CD14-positive monocyte (primary cell): ENCODE data around the gene MORC2. TPM values are rescaled to one million over a fixed set of nuclear protein-coding genes. Genes with fewer than 3 reads are reported as not detected.

Source experiments
- DNase-seq, 3 donors: peaks; one replicate each; pipeline ENCODE4 v3.0.0-alpha.2; 2011 to 2022
- H2AFZ ChIP-seq: 2 replicates; pipeline ENCODE4 v1.6.0; 2012; ENCODE audit warnings: mild to moderate bottlenecking, low read depth, low read length, inconsistent platforms; ENCODE audit not compliant: insufficient read depth, poor library complexity, severe bottlenecking
- H3K27ac ChIP-seq, 2 donors: 1 replicate in 1 of 2; 2 replicates in 1 of 2; pipeline ENCODE4 v1.5.1; 2012 to 2013; ENCODE audit warnings: low read length in 2 of 2, control low read depth in 1 of 2, inconsistent platforms in 1 of 2, low read depth in 1 of 2, mild to moderate bottlenecking in 1 of 2
- H3K27me3 ChIP-seq, 2 donors: one replicate each; pipeline versions ENCODE4 v1.6.0 to v1.6.1; 2011 to 2013; ENCODE audit warnings: low read length in 2 of 2; ENCODE audit not compliant: control insufficient read depth in 2 of 2, insufficient read depth in 2 of 2
- H3K36me3 ChIP-seq, 2 donors: replicated peaks in 1 of 2; 1 replicate in 1 of 2; 2 replicates in 1 of 2; pipeline versions ENCODE4 v1.5.1 to v1.6.1; 2012 to 2013; ENCODE audit warnings: low read length in 2 of 2, control low read depth in 1 of 2, inconsistent platforms in 1 of 2, mild to moderate bottlenecking in 1 of 2; ENCODE audit not compliant: insufficient read depth in 2 of 2, control insufficient read depth in 1 of 2
- H3K4me1 ChIP-seq, 2 donors: 1 replicate in 1 of 2; 2 replicates in 1 of 2; pipeline versions ENCODE4 v1.5.1 to v1.6.1; 2012 to 2013; ENCODE audit warnings: low read length in 2 of 2, control low read depth in 1 of 2, inconsistent platforms in 1 of 2, mild to moderate bottlenecking in 1 of 2, moderate library complexity in 1 of 2; ENCODE audit not compliant: insufficient read depth in 2 of 2, control insufficient read depth in 1 of 2
- H3K4me2 ChIP-seq: replicated peaks from 2 replicates; pipeline ENCODE3; 2012; ENCODE audit warnings: low read length, moderate library complexity, mild to moderate bottlenecking; ENCODE audit not compliant: poor library complexity, severe bottlenecking; ENCODE audit errors: extremely low read depth
- H3K4me3 ChIP-seq, 3 experiments: fragments of 200-600 bp in 1 of 3; sonication (generic) in 1 of 3; replicated peaks in 1 of 3; 1 replicate in 2 of 3; 2 replicates in 1 of 3; pipeline ENCODE4 v1.5.1; 2011 to 2013; ENCODE audit warnings: low read length in 3 of 3, mild to moderate bottlenecking in 3 of 3, control low read depth in 2 of 3, low read depth in 2 of 3, inconsistent platforms in 1 of 3, moderate library complexity in 1 of 3
- H3K79me2 ChIP-seq: 2 replicates; pipeline ENCODE4 v1.6.0; 2012; ENCODE audit warnings: mild to moderate bottlenecking, control low read depth, inconsistent platforms, low read length, moderate library complexity; ENCODE audit not compliant: insufficient read depth
- H3K9ac ChIP-seq: 2 replicates; pipeline ENCODE4 v1.6.0; 2017; ENCODE audit warnings: low read length, mild to moderate bottlenecking; ENCODE audit not compliant: insufficient read depth, poor library complexity, severe bottlenecking
- H3K9me3 ChIP-seq, 2 donors: replicated peaks in 1 of 2; 1 replicate in 1 of 2; 2 replicates in 1 of 2; pipeline versions ENCODE4 v1.5.1 to v1.6.1; 2012 to 2013; ENCODE audit warnings: low read length in 2 of 2, control low read depth in 1 of 2; ENCODE audit not compliant: control insufficient read depth in 1 of 2, insufficient read depth in 1 of 2
- H4K20me1 ChIP-seq: 2 replicates; pipeline ENCODE4 v1.6.0; 2012; ENCODE audit warnings: mild to moderate bottlenecking, low read length, control low read depth, moderate library complexity; ENCODE audit not compliant: insufficient read depth
- H3K27ac Mint-ChIP-seq, 7 donors: one replicate each; pipeline ENCODE4 v1.8.0; 2020; ENCODE audit warnings: mild to moderate bottlenecking in 7 of 7, mixed read lengths in 7 of 7, moderate library complexity in 6 of 7, inconsistent platforms in 2 of 7
- H3K27me3 Mint-ChIP-seq, 3 donors: one replicate each; pipeline ENCODE4 v1.8.0; 2021 to 2022; ENCODE audit warnings: low read depth in 3 of 3, mild to moderate bottlenecking in 3 of 3, mixed read lengths in 3 of 3, moderate library complexity in 3 of 3, inconsistent platforms in 1 of 3
- H3K36me3 Mint-ChIP-seq, 2 donors: one replicate each; pipeline ENCODE4 v1.8.0; 2020; ENCODE audit warnings: mixed read lengths in 2 of 2, inconsistent platforms in 1 of 2, mild to moderate bottlenecking in 1 of 2
- H3K4me1 Mint-ChIP-seq: one replicate; pipeline ENCODE4 v1.8.0; 2020; ENCODE audit warnings: mild to moderate bottlenecking, mixed read lengths
- H3K4me3 Mint-ChIP-seq, 2 donors: one replicate each; pipeline ENCODE4 v1.8.0; 2020; ENCODE audit warnings: mild to moderate bottlenecking in 2 of 2, mixed read lengths in 2 of 2, moderate library complexity in 1 of 2
- H3K9me3 Mint-ChIP-seq, 7 donors: one replicate each; pipeline ENCODE4 v1.8.0; 2020 to 2022; ENCODE audit warnings: mixed read lengths in 7 of 7, mild to moderate bottlenecking in 6 of 7, moderate library complexity in 6 of 7, inconsistent platforms in 2 of 7
- CTCF ChIP-seq: fragments of 200-600 bp; IDR thresholded peaks from one replicate; pipeline ENCODE4 v1.8.0; 2022; ENCODE audit warnings: antibody characterized with exemption, mild to moderate bottlenecking
- WGBS: methylation state at CpG from one replicate; pipeline ENCODE4 v1.1.5; 2013; ENCODE audit warnings: missing lambda C conversion rate; ENCODE audit not compliant: insufficient coverage; 5-methylcytosine and 5-hydroxymethylcytosine counted together
- intact Hi-C, 2 donors: fragments of 100-400 bp; cut with micrococcal nuclease; formaldehyde crosslinking; loops; one replicate each; pipeline versions ENCODE4 v1.15.0 to v1.15.1; 2023
- polyA plus RNA-seq, 3 donors: library from polyadenylated mRNA; depleted of rRNA in 1 of 3; unstranded in 2 of 3; stranded (reverse) in 1 of 3; fragments of 300-500 nt in 2 of 3; fragments of >200 nt in 1 of 3; fragmentation: Illumina TruSeq in 2 of 3; gene quantifications; 1 replicate in 2 of 3; 2 replicates in 1 of 3; pipeline ENCODE4 v1.2.3, GENCODE V29; 2012 to 2021

Gene MORC2
- polyA plus RNA-seq, 3 donors, result 2.1 to 6.0 (median 2.4) TPM

GRCh38 chr22:30934053-30934452, 34.5 kb downstream of the MORC2 start:
- DNase-seq, result no peak
- Histone ChIP-seq H3K4me2 (no peak overlapping the region), H3K9me3 (no peaks in the 10 kb centered on the region), H3K36me3 (peaks cover 87 to 98% of the 10 kb centered on the region in 2 donors), H3K4me3 (no peak overlapping the region), H4K20me1 (no peaks in the 10 kb centered on the region), H3K79me2 (no peaks in the 10 kb centered on the region), H3K27ac (no peak overlapping the region), H3K4me1 (no peaks in the 10 kb centered on the region), H3K27me3 (no peaks in the 10 kb centered on the region), H3K9ac (no peak overlapping the region), H2AFZ (no peak overlapping the region)
- H3K4me1 Mint-ChIP-seq, result no peaks in the 10 kb centered on the region
- no peaks in the 10 kb centered on the region for H3K27me3 Mint-ChIP-seq
- no peaks in the 10 kb centered on the region for H3K9me3 Mint-ChIP-seq
- WGBS, result 92% methylated on average over 5 of the region's 8 CpGs
- peaks cover 88 to 98% of the 10 kb centered on the region in 2 donors for H3K36me3 Mint-ChIP-seq
- peak overlapping the region in 2 of 7 donors; percentile 37 to 46 for H3K27ac Mint-ChIP-seq
- no peak for TF ChIP-seq CTCF
- intact Hi-C loops, result no loop called here
- H3K4me3 Mint-ChIP-seq, result no peak overlapping the region

GRCh38 chr22:30933457-30933856, 35.1 kb downstream of the MORC2 start:
- no peak for DNase-seq
- no peak for TF ChIP-seq CTCF
- no peak overlapping the region for H2AFZ ChIP-seq
- peak overlapping the region in 1 of 7 donors; percentile 3 for H3K27ac Mint-ChIP-seq
- no peaks in the 10 kb centered on the region for H3K4me1 ChIP-seq
- intact Hi-C loops, result no loop called here
- H3K4me3 Mint-ChIP-seq, result no peak overlapping the region
- no peaks in the 10 kb centered on the region for H3K27me3 Mint-ChIP-seq
- H3K36me3 Mint-ChIP-seq, result peaks cover 90 to 93% of the 10 kb centered on the region in 2 donors
- no peaks in the 10 kb centered on the region for H3K27me3 ChIP-seq
- no peaks in the 10 kb centered on the region for H3K9me3 Mint-ChIP-seq
- no peaks in the 10 kb centered on the region for H3K4me1 Mint-ChIP-seq
- no peak overlapping the region for H3K4me2 ChIP-seq
- H4K20me1 ChIP-seq, result no peaks in the 10 kb centered on the region
- no peaks in the 10 kb centered on the region for H3K79me2 ChIP-seq
- WGBS, result 96% methylated on average over 7 of the region's 7 CpGs
- H3K27ac ChIP-seq, result no peak overlapping the region
- no peaks in the 10 kb centered on the region for H3K9me3 ChIP-seq
- no peak overlapping the region for H3K4me3 ChIP-seq
- no peak overlapping the region for H3K9ac ChIP-seq
- peaks cover 83 to 98% of the 10 kb centered on the region in 2 donors for H3K36me3 ChIP-seq
